SW480 (cell line): ENCODE results near the gene TMEM266.

Experiments
- DNase-seq: peaks from one replicate; pipeline ENCODE4 v3.0.0-alpha.2; 2016; ENCODE audit warnings: low spot score

TMEM266 gene

GRCh38 chr15:76134537-76134936 is 74.8 kb downstream of the TMEM266 start:
- no peak for DNase-seq

GRCh38 chr15:76135516-76135915 is 75.7 kb downstream of the TMEM266 start:
- DNase-seq: no peak

- DNase-seq: no peak
Measured at GRCh38 chr15:76138436-76138835, 78.7 kb downstream of the TMEM266 start.

- DNase-seq: peak; percentile 52
Measured at GRCh38 chr15:76139368-76140073, 79.7 kb downstream of the TMEM266 start.

GRCh38 chr15:76140074-76140464 is 80.3 kb downstream of the TMEM266 start:
- DNase-seq: no peak

- no peak for DNase-seq
Measured at GRCh38 chr15:76146812-76147211, 87.0 kb downstream of the TMEM266 start.

GRCh38 chr15:76147906-76148570 is 88.3 kb downstream of the TMEM266 start:
- peak; percentile 25 for DNase-seq

GRCh38 chr15:76149291-76149915 is 89.6 kb downstream of the TMEM266 start:
- DNase-seq: no peak

- DNase-seq: no peak
Measured at GRCh38 chr15:76150513-76150912, 90.7 kb downstream of the TMEM266 start.

GRCh38 chr15:76150971-76151598 is 91.3 kb downstream of the TMEM266 start:
- DNase-seq: peak; percentile 55

GRCh38 chr15:76151599-76151974 is 91.8 kb downstream of the TMEM266 start:
- DNase-seq: no peak

GRCh38 chr15:76152197-76152596 is 92.4 kb downstream of the TMEM266 start:
- DNase-seq: no peak

GRCh38 chr15:76153241-76154197 is 93.7 kb downstream of the TMEM266 start:
- no peak for DNase-seq

- DNase-seq: no peak
Measured at GRCh38 chr15:76155731-76156130, 95.9 kb downstream of the TMEM266 start.

- DNase-seq: no peak
Measured at GRCh38 chr15:76158226-76158625, 98.4 kb downstream of the TMEM266 start.

GRCh38 chr15:76158815-76159214 is 99.0 kb downstream of the TMEM266 start:
- no peak for DNase-seq

- no peak for DNase-seq
Measured at GRCh38 chr15:76159282-76159681, 99.5 kb downstream of the TMEM266 start.

GRCh38 chr15:76160426-76161152 is 100.8 kb downstream of the TMEM266 start:
- DNase-seq: no peak

GRCh38 chr15:76161153-76162035 is 101.6 kb downstream of the TMEM266 start:
- DNase-seq: no peak

GRCh38 chr15:76162036-76162398 is 102.2 kb downstream of the TMEM266 start:
- DNase-seq: no peak
